SH-SY5Y (cell line): ENCODE results near the gene TTC1.

Experiments
- GATA2 ChIP-seq: IDR thresholded peaks from 2 replicates; pipeline ENCODE4 v1.6.1; 2011; ENCODE audit warnings: mild to moderate bottlenecking, low read depth, low read length
- GATA3 ChIP-seq: IDR thresholded peaks from 2 replicates; pipeline ENCODE4 v1.6.1; 2011; ENCODE audit warnings: low read depth, mild to moderate bottlenecking, low read length, moderate library complexity

DNA sequence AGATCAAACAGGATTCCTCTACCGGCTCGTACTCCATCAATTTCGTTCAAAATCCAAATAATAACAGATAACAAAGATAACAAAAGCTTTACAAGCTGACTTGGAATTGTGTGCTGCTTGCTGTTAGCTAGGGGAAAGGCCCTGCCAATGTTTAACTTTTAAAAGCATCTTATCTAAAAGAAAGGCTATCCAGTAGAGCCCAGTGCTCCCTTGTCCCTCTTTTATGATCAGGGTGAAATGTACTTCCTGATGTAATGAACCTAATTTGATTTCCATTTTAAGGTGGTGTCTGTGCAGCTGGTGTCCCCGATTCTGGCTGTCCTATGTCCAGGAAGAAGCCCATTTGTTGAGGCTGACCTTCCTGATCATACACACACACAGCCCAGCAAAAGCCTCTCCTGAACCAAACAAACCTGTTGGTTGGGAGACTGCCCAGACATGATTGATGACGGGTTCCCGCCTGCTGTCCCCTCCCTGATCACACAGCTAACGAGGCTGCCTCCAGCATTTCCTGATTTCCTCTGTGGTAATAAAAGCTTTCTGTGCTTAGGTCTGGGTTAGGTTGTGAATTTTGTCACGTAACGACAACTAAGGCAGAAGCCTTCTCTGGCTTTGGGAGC is 56.2 kb downstream of the TTC1 start:
- no peak for TF ChIP-seq GATA2
- no peak for TF ChIP-seq GATA3
